Ureter (tissue), 1 donor: Measurements from ENCODE around the gene CRTAP. TPM values are rescaled to one million over a fixed set of nuclear protein-coding genes. Genes with fewer than 3 reads are reported as not detected.
"Not testable (repeated sequence)": the region's sequence is repeated elsewhere in the genome, so short reads cannot be mapped to it uniquely, and the experiment has no call there.

Experiments
- DNase-seq: peaks from one replicate; pipeline ENCODE4 v3.0.0-alpha.2; 2020; ENCODE audit warnings: low spot score
- total RNA-seq: library from RNA; stranded (reverse); gene quantifications from one replicate; pipeline ENCODE4 v1.2.4, GENCODE V29; 2023
- donor health status: DM: yes; HTN: yes; CAD: no.

CRTAP gene
- total RNA-seq, 1 donor from 2014 or later: 167 TPM

GRCh38 chr3:33139996-33140395 is 26.2 kb downstream of the CRTAP start:
- DNase-seq: no peak

- no peak for DNase-seq
Measured at GRCh38 chr3:33141006-33141405, 27.2 kb downstream of the CRTAP start.

GRCh38 chr3:33144433-33144832 is 30.6 kb downstream of the CRTAP start:
- no peak for DNase-seq

DNA sequence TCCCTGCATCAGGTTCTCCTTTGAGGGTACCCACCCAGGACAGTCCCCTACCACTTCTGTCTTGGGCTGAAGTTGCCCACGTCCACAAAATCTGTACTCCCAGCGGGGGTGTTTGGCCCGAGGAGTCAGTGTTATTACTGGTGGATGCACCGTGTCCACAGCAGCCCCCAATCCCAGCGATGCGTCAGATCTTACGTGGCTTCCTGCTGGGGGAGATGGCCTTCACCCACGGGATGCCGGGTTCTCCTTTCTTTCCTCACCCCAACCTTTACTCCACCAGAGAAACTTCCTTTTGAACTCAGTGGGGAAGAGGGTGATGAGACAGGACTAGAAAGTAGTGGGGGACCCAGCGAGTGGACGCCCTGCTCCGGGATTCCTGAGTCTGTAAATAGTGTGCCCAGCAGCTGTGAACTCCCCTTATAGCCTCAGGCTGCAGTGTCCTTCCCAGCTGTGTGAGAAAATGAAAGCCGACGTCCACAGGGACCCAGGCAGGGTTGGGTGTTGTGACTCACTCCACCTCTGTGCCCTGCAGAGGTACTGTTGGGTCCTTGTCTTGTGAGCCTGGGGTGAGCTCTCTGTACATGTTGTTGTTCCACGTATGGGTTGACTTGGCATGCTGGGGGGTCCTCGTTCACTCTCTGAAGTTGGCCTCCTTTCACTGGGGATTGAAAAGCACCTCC is 31.5 kb downstream of the CRTAP start:
- no peak for DNase-seq

- no peak for DNase-seq
Measured at GRCh38 chr3:33145901-33146580, 32.2 kb downstream of the CRTAP start.

DNA sequence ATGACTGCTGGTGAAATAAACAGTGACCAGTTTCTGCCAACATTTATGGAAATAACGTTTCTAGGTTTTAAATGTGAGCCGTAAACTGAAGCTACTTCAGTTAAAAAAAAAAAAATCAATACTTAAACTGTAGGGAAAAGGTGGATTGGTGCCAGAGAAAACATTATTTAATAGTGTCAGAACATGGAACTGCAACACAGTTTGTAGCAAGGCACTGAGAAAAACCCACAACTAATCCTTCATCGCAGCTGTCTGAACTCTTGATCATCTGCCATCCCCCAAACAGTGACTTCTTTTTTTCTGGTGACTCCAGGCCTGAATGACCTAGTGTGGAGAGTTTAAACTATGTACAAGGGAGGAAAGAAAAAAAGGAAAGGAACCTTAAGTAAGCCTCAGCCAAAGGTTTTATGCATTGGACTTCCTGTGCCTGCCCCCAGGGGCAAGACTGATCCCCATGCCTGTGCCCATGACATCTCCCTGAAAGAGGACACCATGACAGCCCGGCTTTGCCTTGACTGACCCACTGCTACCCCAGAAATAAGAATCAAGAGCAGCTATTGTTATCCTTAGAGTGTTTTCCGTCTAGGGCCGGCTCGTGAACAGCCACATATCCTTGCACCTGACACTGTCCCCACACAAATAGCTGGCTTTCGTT is 33.1 kb downstream of the CRTAP start:
- no peak for DNase-seq

DNA sequence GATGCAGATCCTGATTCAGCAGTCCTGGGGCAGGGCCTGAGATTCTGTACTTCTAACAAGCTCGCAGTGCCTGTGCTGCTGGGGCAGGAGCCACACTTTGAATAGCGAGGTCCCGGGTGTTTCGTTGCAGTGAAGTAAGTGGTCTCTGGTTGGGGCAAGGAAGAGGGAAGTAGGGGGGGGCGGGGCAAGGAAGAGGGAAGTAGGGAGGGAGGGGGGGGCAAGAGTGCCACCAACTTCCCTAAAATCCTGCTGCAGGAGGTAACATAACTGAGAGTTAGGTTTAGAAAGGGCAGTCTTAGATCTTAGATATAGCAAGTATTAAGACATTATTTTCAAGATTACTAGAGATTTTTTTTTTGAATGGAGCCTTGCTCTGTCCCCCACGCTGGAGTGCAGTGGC is 35.5 kb downstream of the CRTAP start:
- DNase-seq: no peak

DNA sequence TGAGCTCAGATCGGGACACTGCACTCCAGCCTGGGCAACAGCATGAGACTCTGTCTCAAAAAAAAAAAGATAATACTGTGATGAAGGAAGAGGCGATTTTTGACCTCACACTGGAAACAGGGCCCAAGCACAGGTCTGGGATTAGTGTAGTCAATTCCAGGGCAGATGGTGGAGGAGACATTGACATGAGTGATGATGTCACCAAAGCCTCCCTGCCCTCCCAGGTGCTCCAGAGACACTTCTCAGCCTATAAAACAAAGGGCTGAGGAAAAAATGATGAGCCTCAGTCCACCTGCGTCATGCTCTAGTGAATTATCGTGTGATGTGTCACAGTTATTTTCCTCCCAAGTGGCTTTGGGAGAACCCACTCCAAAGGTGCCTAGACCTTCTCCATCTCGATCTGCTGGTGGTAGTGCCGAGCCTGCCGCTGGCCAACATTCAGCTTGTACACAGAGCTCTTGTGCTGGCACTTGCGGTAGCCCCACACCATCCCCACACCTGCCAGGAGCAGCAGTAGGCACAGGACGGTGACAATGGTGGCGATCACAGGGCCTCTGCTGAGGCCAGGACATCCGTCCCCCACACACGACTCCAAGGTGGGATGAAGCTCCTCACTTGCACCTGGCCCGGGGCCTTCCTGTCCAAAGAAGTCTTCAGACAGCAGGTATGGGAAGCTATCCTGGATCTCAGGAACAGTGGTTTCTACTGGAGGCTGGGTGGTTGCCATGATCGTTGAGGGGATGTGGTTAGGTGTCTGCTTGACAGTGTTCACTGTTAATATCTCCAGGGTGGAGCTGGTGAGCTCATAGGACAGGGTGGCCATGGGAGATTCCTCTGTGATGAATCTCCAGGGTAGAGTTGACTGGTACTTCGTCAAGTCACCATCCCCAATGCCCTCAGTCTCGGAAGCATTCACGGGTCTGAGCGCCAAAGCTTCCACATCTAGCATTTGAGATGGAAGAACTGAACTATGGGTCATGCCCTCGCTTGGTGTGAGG is 38.8 kb downstream of the CRTAP start:
- DNase-seq: no peak

- DNase-seq: no peak
Measured at GRCh38 chr3:33153782-33154181, 40.0 kb downstream of the CRTAP start.

GRCh38 chr3:33155301-33155700 is 41.5 kb downstream of the CRTAP start:
- no peak for DNase-seq

- no peak for DNase-seq
Measured at GRCh38 chr3:33159234-33159633, 45.4 kb downstream of the CRTAP start.

- DNase-seq: no peak
Measured at GRCh38 chr3:33159981-33160380, 46.2 kb downstream of the CRTAP start.

GRCh38 chr3:33162621-33163020 is 48.8 kb downstream of the CRTAP start:
- DNase-seq: not testable (repeated sequence)

DNA sequence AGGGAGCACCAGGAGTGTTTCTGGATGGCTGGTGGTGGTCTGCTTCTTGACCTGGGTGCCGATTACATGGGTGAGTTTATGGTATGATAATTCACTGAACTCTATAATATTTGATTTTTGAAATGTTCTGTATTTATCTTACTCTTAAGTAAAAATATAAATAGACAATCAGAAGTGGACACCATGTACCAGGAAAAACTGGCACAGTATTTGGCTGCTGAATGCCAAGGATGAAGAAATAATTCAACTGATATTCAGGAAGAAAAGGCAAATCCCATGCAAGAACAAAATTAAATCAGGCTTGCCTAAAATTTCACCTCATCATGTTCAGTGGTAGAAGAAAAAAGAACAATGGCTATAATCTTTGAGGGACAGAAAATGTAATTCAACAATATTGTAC is 51.6 kb downstream of the CRTAP start:
- no peak for DNase-seq

DNA sequence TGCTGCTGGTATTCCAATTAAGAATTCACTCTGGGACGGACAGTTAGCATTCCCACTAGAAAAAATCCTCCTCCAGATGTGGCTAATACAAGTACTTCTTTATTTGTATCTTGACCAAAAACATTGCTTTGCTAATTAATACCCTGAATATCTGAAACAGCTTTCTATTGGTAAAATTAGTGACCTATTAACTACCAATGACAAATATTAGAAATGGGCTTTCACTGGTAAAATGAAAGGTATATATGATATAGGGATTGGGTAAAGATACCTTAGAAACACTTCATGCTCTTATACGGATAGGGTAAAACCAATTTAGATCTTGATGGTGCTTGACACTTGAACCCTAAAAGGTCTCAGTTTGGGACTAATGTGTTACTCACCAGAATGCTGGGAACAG is 52.3 kb downstream of the CRTAP start:
- DNase-seq: no peak

DNA sequence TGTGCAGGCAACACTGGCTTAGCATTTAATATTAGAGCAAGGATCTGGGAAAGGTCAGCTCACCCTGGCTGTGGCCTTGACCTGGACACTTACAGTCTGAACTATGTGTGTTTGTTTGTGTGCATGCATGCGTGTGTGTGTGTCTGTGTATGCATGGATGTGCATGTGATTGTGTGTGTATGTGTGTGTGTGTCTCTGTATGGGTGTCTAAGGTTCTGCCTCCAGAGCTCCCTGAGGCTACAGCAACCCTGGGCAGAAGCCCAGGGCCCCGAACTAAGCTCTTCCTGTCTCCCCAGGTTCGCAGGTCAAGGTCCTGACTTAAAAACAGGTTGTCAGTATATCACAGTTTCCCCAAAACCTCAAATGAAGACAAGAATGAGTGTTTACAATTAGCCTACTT is 53.5 kb downstream of the CRTAP start:
- DNase-seq: no peak

GRCh38 chr3:33167716-33168336 is 54.0 kb downstream of the CRTAP start:
- DNase-seq: no peak

DNA sequence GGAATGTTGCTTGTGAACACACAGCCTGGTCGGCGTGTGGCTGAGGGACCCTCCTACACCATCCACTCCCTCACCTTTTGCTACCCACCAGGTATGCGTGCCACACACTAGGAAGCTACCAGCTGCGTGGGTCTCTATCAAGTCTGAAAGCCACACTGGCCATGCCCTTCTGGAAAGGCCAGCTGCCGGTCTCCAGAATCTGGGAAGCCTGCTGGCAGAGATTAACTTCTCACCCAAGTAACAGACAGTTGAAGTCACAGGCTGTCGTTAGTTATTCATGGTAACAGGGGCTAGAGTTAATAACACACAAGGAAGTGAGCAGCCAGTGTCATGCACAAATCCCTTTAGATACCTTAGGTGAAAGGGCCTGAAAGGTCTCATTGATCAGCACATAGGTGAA is 56.7 kb downstream of the CRTAP start:
- no peak for DNase-seq

DNA sequence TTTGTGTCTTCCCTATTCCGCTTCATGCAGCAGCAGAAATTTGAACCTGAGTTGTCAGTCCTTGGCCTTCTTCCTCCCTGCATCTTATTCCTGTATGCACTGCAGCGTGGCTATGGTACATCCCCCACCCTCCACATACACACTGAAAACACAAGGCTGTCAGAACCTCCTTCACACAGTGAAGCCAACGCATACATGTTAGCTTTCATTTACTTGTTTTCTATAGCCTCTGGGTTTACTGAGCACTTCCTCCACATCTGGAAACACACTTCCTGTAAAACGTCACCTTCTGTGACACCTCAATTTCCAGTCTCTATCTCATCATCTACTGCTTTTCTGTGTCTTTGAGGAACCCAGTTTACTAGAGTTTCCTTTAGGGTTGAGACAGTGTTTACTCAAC is 57.8 kb downstream of the CRTAP start:
- DNase-seq: no peak

DNA sequence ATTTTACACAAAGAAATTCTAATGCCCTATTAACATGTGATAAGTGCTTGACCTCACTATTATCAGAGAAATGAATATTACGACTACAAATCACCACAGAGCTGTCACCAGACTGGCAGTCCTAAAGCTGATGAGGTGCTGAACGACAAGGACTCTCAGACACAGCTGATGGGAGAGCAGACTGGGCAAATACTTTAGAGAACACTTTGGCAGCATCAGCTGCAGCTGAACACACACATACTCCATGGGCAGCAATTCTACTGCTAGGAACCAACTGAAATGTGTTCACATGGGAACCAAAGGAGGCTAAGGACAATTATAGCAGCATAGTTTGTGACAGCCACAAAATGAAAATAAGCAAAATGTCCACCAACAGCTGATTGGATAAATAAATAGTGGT is 59.3 kb downstream of the CRTAP start:
- DNase-seq: no peak

DNA sequence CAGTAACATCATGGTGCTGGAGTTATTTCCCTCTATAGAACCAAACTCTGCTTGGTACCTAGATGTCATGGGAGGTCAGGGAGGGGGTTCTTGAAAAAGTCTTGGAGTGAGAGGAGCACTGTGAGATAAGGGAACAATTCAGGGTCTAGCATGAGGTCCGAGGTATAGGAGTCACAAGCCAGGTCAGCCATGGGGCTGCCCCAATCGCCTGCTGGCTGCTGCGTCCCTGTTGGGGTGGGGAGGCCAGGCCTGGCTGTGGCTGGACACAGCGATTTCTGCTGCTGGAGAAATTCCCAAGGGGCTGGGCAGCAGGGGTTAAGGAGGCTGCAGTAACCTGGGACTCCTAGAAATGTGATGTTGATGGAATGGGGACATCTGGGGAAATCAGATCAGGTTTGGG is 59.9 kb downstream of the CRTAP start:
- DNase-seq: no peak

DNA sequence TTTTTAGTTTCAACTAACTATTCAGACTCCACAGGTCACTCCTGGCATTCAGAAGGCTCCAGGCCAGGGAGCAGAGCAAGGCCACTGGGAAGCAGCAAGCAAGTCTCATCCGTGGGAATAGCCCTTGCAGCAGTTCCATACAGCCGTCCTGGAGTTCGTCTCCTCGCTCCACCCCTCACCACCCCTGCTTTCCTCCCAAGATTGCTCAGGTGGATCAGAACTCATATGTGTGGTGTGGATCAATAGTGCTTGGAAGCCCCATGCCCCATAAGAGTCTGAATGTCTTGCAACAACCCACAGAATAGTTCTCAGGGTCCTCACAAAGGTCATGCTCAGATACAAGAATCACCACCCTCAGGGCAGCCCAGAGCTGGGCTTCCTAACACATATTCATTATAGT is 60.3 kb downstream of the CRTAP start:
- DNase-seq: no peak
